ENCODE measurements around the gene ACADVL.

- TF ChIP-seq CTCF (IDR thresholded peaks at IDR 0.05), result no peak
- peak in 1 of 3 donors; percentile 3 for TF ChIP-seq POLR2AphosphoS5 (IDR thresholded peaks at IDR 0.05)
Measured at GRCh38 chr17:7237761-7238419, 18.2 kb downstream of the ACADVL start.
